OCI-LY3 (cell line): ENCODE measurements around the gene RNF128.

Source experiments
- CTCF ChIP-seq: fragments of 200-600, 300-600 bp; sonication (generic); IDR thresholded peaks from 2 replicates; pipeline ENCODE4 v1.5.1; 2014; ENCODE audit warnings: antibody characterized with exemption, low read length, low read depth
- EZH2phosphoT487 ChIP-seq: fragments of 200-600 bp; shearing (Covaris generic); IDR thresholded peaks from 2 replicates; pipeline ENCODE4 v1.6.1; 2018; ENCODE audit warnings: antibody characterized with exemption, mixed run types, low read depth

- TF ChIP-seq CTCF: no peak
- no peak for TF ChIP-seq EZH2phosphoT487
Measured at GRCh38 chrX:106716004-106716403, 10.5 kb upstream of the RNF128 start.
